ENCODE results near the gene RBM47.
A peak's percentile ranks its signal among the peaks of the same experiment; 100 is the strongest.
"Not testable (repeated sequence)": the region's sequence is repeated elsewhere in the genome, so short reads cannot be mapped to it uniquely, and the experiment has no call there.

The RBM47 gene

DNA sequence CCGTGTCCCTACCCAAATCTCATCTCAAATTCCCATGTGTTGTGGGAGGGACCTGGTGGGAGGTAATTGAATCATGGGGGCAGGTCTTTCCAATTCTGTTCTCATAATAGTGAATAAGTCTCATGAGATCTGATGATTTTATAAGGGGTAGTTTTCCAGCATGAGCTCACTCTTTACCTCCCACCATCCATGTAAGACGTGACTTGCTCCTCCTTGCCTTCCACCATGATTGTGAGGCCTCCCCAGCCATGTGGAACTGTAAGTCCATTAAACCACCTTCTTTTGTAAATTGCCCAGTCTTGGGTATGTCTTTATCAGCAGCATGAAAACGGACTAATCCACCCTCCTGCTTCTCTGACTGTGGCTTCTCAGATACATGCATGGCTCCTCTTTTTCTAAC lies 222.2 kb downstream of the RBM47 start:
- not testable (repeated sequence) for DNase-seq (ENCODE audit: low spot score)

DNA sequence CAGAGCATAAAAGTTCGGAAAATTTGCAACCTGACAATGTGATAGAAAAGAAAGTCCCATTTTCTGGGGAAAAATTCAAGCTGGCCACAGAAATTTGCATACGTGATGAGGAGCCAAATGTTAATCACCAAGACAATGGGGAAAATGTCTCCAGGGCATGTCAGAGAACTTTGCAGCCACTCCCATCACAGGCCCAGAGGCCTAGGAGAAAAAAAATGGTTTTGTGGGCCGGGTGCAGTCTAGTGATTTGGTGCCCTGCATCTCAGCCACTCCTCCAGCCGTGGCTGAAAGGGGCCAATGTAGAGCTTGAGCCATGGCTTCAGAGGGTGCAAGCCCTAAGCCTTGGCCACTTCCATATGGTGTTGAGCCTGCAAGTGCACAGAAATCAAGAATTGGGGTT lies 223.3 kb downstream of the RBM47 start:
- no peak for DNase-seq (ENCODE audit: low spot score)

DNA sequence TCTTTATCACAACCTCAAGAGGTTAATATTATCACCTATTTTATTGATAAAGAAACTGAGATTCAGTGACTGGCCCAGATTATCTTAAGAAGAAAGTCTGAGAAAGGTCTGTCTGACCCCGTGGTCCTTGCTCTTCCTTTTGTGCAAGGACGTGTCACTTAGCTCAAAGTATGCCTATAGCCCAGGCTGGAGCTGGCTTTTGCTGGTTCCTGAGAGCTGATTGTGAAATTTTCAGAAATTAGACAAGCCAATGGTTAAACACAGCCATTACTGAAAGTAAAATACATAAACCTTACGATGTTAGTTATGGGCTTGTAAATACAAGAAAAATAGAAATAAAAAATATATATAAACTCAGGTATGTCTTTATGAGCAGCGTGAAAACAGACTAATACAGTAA lies 224.5 kb downstream of the RBM47 start:
- no peak for DNase-seq (ENCODE audit: low spot score)

GRCh38 chr4:40403081-40403480 lies 226.6 kb downstream of the RBM47 start:
- DNase-seq (ENCODE audit: low spot score), result no peak

DNA sequence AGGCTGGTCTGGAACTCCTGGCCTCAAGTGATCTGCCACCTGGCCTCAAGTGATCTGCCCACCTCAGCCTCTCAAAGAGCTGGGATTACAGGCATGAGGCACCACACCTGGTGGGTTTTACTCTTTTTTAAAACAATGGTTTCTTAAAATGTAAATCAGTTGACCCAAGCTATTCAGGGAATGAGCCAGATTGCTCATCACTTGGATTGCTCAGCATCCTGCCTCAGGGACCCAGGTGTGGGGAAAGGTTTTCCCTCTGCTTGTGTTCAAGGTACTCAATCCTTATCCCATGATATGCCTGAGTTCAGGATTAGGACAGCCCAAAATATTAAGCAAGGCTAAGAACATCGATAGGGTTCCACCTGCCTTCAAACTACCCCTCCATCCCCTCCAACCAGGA lies 227.1 kb downstream of the RBM47 start:
- DNase-seq (ENCODE audit: low spot score), result no peak

- DNase-seq (ENCODE audit: low spot score), result no peak
These were observed 228.0 kb downstream of the RBM47 start for GRCh38 chr4:40401631-40402030.

DNA sequence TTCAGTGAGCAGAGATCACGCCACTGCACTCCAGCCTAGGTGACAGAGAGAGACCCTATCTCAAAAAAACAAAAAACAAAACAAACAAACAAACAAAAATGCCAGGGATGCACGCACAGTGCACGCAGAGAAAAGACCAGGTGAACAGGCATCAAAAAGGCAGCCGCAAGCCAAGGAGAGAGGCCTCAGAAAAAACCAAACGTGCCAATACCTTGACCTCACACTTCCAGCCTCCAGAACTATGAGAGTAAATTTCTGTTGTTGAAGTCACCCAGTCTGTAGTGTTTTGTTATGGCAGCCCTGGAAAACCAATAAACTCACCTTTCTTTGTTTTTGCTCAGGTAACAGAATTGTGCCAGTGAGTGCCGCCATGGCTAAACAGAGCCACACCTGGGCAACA lies 228.6 kb downstream of the RBM47 start:
- DNase-seq (ENCODE audit: low spot score), result no peak

- DNase-seq (ENCODE audit: low spot score), result no peak
These were observed 230.1 kb downstream of the RBM47 start for GRCh38 chr4:40399578-40399977.

DNA sequence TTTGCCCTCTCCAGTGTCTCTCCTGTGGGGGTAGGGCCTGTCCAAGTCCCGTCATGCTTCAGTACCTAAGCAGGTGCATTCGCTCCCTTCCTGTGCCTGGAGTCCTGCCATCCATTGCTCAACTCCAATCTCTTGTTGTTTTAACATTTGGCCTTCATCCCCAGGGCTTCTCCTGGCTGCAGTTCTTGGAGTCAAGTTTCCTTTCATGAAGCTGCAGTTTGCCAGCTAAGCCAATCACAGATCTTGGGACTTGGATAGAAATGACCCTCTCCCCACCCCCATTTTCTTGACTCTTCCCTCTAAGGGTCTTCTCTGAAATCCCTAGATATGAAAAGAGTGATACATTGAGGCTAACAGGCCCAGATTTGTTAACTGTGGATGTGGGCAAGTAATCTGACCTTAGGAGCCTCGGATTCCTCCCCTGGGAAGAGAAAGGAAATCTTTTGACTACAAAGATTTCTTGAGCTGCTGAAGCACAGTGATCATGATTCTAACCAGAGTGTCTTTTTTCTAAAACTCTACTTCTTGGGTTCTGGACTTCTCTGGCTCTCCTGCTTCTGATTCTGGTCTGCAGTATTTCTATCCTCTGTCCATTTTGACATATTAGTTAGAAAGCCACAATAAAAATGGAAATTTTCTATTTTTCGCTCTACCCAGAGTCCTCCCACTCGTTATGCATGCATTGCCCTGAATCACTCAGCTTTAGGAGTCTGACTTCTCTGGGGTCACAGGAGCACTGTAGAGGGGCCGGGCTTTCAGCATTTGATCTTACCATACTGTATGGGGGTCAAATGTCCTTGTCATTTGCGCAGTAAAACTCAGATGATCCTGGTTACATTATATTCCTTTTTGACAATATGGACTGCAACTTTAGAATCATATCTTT lies 233.5 kb downstream of the RBM47 start:
- DNase-seq (ENCODE audit: low spot score), result no peak

DNA sequence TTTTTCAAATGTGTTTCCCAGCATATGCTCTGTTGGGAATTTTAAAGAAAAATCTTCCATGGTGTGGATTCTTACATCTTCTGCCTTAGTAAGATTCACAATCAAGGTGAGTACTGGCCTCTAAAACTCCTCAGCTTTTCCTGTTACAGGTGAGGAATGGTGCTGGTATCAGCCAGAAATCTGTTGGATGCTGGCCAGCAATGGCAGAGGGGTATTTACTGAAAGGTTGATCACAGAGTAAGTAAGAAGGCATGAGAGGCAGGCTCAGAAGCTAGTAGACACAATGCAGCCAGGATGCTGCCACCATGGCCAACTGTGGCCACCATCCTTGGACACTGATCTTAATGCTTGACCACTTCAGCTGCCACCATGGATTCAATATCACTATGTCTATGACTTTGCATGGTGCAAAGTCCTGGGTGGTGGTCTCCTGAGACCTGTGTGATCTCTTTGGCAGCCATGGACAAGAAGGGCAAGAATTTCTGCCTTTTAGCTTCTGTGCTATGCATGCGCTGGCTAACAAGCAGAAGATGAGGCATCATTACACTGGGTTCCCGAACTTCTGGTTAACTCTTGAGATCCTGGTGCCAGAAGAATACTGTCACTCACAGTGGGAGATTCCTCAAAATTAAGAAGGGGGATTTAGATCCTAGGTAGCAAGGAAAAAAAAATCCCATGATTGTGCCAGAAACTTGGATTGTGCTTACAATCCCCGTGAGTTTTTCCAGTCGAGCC lies 234.3 kb downstream of the RBM47 start:
- DNase-seq (ENCODE audit: low spot score), result no peak

DNA sequence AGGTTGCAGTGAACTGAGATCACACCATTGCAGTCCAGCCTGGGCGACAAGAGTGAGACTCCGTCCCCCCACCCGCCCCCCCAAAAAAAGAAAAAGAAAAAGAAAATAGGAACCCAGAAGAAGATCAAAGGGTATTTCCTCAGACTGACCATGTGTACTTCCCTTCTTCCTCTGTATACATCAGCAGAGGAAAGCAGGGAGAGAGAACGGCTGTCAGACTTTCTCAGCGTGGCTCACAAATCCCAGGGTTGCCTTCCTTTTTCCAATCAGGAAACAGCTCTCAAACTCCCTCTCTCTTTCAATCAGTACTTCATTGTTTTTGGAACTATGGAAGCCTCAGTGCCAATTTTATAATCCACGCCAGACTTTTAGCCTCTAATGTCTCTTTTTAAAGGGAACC lies 235.4 kb downstream of the RBM47 start:
- peak; percentile 4 for DNase-seq (ENCODE audit: low spot score)

DNA sequence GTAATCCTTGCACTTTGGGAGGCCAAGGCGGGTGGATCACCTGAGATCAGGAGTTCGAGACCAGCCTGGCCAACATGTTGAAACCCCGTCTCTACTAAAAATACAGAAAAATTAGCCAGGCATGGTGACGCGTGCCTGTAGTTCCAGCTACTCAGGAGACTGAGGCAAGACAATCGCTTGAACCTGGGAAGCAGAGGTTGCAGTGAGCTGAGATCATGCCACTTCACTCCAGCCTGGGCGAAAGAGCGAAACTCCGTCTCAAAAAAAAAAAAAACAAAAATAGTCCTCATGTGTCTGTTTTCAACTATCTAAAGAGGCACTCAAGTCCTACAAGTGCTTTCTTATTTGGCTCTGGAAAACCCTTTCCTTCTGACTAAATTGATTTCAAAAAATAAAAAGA lies 237.4 kb downstream of the RBM47 start:
- not testable (repeated sequence) for DNase-seq (ENCODE audit: low spot score)

GRCh38 chr4:40389986-40390385 lies 239.7 kb downstream of the RBM47 start:
- no peak for DNase-seq (ENCODE audit: low spot score)

- no peak for DNase-seq (ENCODE audit: low spot score)
These were observed 241.4 kb downstream of the RBM47 start for GRCh38 chr4:40388239-40388638.

DNA sequence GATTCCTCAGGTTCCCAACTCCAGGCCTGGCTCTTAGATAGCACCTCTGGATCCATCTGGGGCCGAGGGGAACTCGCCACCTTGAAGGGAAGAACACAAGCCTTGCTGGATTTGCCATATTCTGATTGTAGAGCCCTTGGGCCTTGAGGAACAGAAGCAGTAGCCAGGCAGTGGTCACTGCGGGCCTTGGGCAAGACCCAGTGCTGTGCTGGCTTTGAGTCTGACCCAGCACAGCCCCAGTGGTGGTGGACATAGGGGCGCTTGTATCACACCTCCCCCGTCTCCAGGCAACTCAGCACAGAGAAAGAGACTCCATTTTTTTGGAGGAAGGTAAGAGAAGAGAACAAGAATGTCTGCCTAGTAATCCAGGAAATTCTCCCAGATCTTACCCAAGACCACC lies 249.0 kb downstream of the RBM47 start:
- DNase-seq (ENCODE audit: low spot score), result no peak

DNA sequence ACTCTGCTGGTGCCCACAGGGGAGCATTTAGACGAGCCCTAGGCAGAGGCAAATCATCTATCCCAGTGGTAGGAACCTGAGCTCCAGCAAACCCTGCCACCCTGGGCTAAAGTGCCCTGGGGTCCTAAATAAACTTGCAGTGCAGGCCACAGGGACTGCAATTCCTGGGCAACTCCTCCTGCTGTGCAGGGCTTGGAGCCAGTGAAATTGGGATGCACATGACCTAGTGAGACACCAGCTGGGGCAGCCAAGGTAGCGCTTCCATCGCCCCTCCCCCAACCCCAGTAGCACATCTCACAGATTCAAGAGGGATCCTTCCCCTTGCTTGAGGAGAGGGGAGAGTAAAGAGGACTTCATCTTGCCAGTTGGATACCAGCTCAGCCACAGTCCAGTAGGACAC lies 250.4 kb downstream of the RBM47 start:
- no peak for DNase-seq (ENCODE audit: low spot score)

- no peak for DNase-seq (ENCODE audit: low spot score)
These were observed 251.0 kb downstream of the RBM47 start for GRCh38 chr4:40378619-40379018.

- DNase-seq (ENCODE audit: low spot score), result no peak
These were observed 251.9 kb downstream of the RBM47 start for GRCh38 chr4:40377512-40378365.

DNA sequence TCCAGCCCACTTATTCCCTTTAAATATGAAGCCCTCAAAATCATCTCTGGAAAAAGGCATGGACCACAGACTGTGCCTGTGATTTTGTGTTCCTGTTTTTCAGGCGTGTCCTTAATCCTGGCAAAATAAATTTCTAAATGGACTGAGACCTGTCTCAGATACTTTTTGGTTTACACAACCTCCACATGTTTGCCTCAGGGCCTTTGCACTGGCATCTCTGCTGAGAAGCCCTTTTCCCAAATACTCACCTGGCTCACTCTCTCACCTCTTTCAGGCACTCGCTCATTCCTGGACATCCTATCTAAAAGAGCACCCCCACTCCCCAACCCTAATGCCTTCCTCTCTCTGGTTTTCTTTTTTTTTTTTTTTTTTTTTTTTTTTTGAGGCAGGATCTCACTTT lies 254.0 kb downstream of the RBM47 start:
- DNase-seq (ENCODE audit: low spot score), result no peak

- no peak for DNase-seq (ENCODE audit: low spot score)
These were observed 254.6 kb downstream of the RBM47 start for GRCh38 chr4:40375095-40375494.

DNA sequence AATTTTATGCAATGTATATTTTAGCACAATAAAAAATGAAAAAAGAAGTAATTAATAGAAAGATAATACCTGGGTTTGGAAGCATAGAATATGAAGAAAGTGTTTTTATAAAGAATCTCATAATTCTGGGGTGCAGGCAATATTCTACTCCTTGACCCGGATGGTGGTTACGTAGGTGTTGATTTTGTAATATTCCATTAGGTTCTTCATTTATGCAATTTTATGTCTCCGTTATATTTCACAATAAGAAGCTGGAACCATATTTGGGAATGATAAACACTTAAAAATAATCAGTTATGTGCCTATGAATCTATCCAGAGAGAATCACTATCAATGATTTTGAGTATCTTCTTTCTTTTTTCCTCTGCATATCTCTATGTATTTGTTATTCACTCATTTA lies 256.0 kb downstream of the RBM47 start:
- no peak for DNase-seq (ENCODE audit: low spot score)
